IMR-90 (cell line): ENCODE data around the gene SHROOM4. TPM values are rescaled to one million over a fixed set of nuclear protein-coding genes. Genes with fewer than 3 reads are reported as not detected.

ENCODE experiments used
- ATAC-seq: fragments of 200-7000 bp; cut with Tn5 transposase; 2 replicates; pipeline ENCODE4 v1.9.1; 2020; ENCODE audit warnings: low read depth, mild to moderate bottlenecking, moderate library complexity
- BruUV-seq: library from RNA; stranded (reverse); fragments of 400-500 nt; replicated peaks from 2 replicates; lab custom pipeline; 2021; lab: Mats Ljungman, UMichigan
- CTCF ChIA-PET: fragments of 300-600 bp; formaldehyde crosslinking; extraction: SDS; loops from one replicate; lab custom pipeline; 2021; ENCODE audit warnings: antibody characterized with exemption; lab: Yijun Ruan, JAX
- POLR2A ChIA-PET: fragments of 300-600 bp; sonication (Branson Sonifier 250); formaldehyde crosslinking; loops from one replicate; lab custom pipeline; 2022; ENCODE audit warnings: antibody characterized with exemption; ENCODE audit not compliant: unreplicated experiment; lab: Charles Lee
- DNase-seq: peaks from one replicate; pipeline ENCODE4 v3.0.0; 2013
- H2AFZ ChIP-seq: replicated peaks from 2 replicates; pipeline ENCODE3; 2013; ENCODE audit warnings: low read length, mild to moderate bottlenecking; ENCODE audit not compliant: poor library complexity
- H2AK5ac ChIP-seq: 2 replicates; pipeline ENCODE4 v1.6.1; 2013; ENCODE audit warnings: low read depth, low read length, inconsistent platforms
- H2AK9ac ChIP-seq: replicated peaks from 2 replicates; pipeline ENCODE3; 2013; ENCODE audit warnings: mild to moderate bottlenecking, low read depth, low read length, moderate library complexity; ENCODE audit not compliant: poor library complexity
- H2BK120ac ChIP-seq: 2 replicates; pipeline ENCODE4 v1.6.1; 2013; ENCODE audit warnings: low read depth, low read length, inconsistent platforms
- H2BK15ac ChIP-seq: 3 replicates; pipeline ENCODE4 v1.6.1; 2013; ENCODE audit warnings: low read depth, low read length, inconsistent platforms
- H2BK20ac ChIP-seq: 2 replicates; pipeline ENCODE4 v1.6.1; 2013; ENCODE audit warnings: low read depth, mild to moderate bottlenecking, inconsistent platforms, low read length, moderate library complexity
- H2BK5ac ChIP-seq: 2 replicates; pipeline ENCODE4 v1.6.1; 2013; ENCODE audit warnings: mild to moderate bottlenecking, low read depth, low read length, inconsistent platforms; ENCODE audit not compliant: poor library complexity, severe bottlenecking
- H3K14ac ChIP-seq: replicated peaks from 2 replicates; pipeline ENCODE4 v1.6.1; 2013; ENCODE audit warnings: low read depth, low read length, inconsistent platforms
- H3K18ac ChIP-seq: 2 replicates; pipeline ENCODE4 v1.6.1; 2013; ENCODE audit warnings: low read depth, low read length, control low read depth
- H3K23ac ChIP-seq: 2 replicates; pipeline ENCODE4 v1.6.1; 2013; ENCODE audit warnings: low read depth, low read length, inconsistent platforms
- H3K27ac ChIP-seq: 2 replicates; pipeline ENCODE4 v1.5.1; 2013; ENCODE audit warnings: mild to moderate bottlenecking, control low read depth, low read length; ENCODE audit not compliant: insufficient read depth
- H3K27me3 ChIP-seq: 2 replicates; pipeline ENCODE4 v1.6.1; 2013; ENCODE audit warnings: low read length; ENCODE audit not compliant: control insufficient read depth, insufficient read depth
- H3K36me3 ChIP-seq: 2 replicates; pipeline ENCODE4 v1.6.1; 2013; ENCODE audit warnings: low read length, mixed read lengths; ENCODE audit not compliant: control insufficient read depth, insufficient read depth
- H3K4ac ChIP-seq: 2 replicates; pipeline ENCODE4 v1.6.1; 2013; ENCODE audit warnings: low read depth, low read length, inconsistent platforms
- H3K4me1 ChIP-seq: 2 replicates; pipeline ENCODE4 v1.6.1; 2013; ENCODE audit warnings: low read length, mixed read lengths; ENCODE audit not compliant: control insufficient read depth, insufficient read depth
- H3K4me2 ChIP-seq: 2 replicates; pipeline ENCODE4 v1.6.1; 2013; ENCODE audit warnings: low read depth, mild to moderate bottlenecking, control low read depth, low read length, moderate library complexity
- H3K4me3 ChIP-seq: 2 replicates; pipeline ENCODE4 v1.5.1; 2013; ENCODE audit warnings: low read depth, mild to moderate bottlenecking, control low read depth, low read length, moderate library complexity; ENCODE audit not compliant: insufficient read depth
- H3K56ac ChIP-seq: 2 replicates; pipeline ENCODE4 v1.6.1; 2013; ENCODE audit warnings: low read length, inconsistent platforms; ENCODE audit not compliant: insufficient read depth; ENCODE audit errors: extremely low read depth
- H3K79me1 ChIP-seq, 2 experiments: 2 replicates each; pipeline ENCODE4 v1.6.1; 2013; ENCODE audit warnings: low read length in 2 of 2, inconsistent platforms in 1 of 2, low read depth in 1 of 2
- H3K9ac ChIP-seq: 2 replicates; pipeline ENCODE4 v1.6.1; 2013; ENCODE audit warnings: low read depth, low read length, control low read depth
- H3K9me1 ChIP-seq: 2 replicates; pipeline ENCODE4 v1.6.1; 2013; ENCODE audit warnings: low read length, inconsistent platforms; ENCODE audit not compliant: insufficient read depth
- H3K9me3 ChIP-seq: 2 replicates; pipeline ENCODE4 v1.6.1; 2013; ENCODE audit warnings: low read length; ENCODE audit not compliant: control insufficient read depth, insufficient read depth
- H4K20me1 ChIP-seq: 2 replicates; pipeline ENCODE4 v1.6.1; 2013; ENCODE audit warnings: low read length, inconsistent platforms; ENCODE audit not compliant: insufficient read depth
- H4K5ac ChIP-seq: 2 replicates; pipeline ENCODE4 v1.6.1; 2013; ENCODE audit warnings: mild to moderate bottlenecking, low read depth, low read length, control low read depth
- H4K8ac ChIP-seq, 2 experiments: 2 replicates each; pipeline ENCODE4 v1.6.1; 2013; ENCODE audit warnings: low read depth in 2 of 2, low read length in 2 of 2, control low read depth in 1 of 2, inconsistent platforms in 1 of 2
- H4K91ac ChIP-seq: 2 replicates; pipeline ENCODE4 v1.6.1; 2013; ENCODE audit warnings: low read depth, low read length, inconsistent platforms; ENCODE audit not compliant: insufficient read depth
- CEBPB ChIP-seq: IDR thresholded peaks from 2 replicates; pipeline ENCODE4 v1.6.1; 2012; ENCODE audit warnings: low read depth, low read length, improper control_type of control experiment
- POLR2A ChIP-seq: IDR thresholded peaks from 2 replicates; pipeline ENCODE4 v1.6.1; 2012; ENCODE audit warnings: mild to moderate bottlenecking, low read depth, low read length
- RCOR1 ChIP-seq: IDR thresholded peaks from 2 replicates; pipeline ENCODE4 v1.6.1; 2012; ENCODE audit warnings: mild to moderate bottlenecking, low read length, improper control_type of control experiment; ENCODE audit not compliant: insufficient replicate concordance
- RFX5 ChIP-seq: IDR thresholded peaks from 2 replicates; pipeline ENCODE4 v1.8.0; 2012; ENCODE audit warnings: low read depth, mild to moderate bottlenecking, low read length, moderate library complexity
- SMC3 ChIP-seq: fragments of 150-350 bp; IDR thresholded peaks from 2 replicates; pipeline ENCODE4 v1.6.1; 2016; ENCODE audit warnings: low read depth, mild to moderate bottlenecking, antibody characterized with exemption, low read length, moderate library complexity
- WGBS, 2 experiments: methylation state at CpG; one replicate each; pipeline versions ENCODE4 v1.1.5 to v1.1.7; 2013; ENCODE audit warnings: missing lambda C conversion rate in 2 of 2; ENCODE audit not compliant: insufficient read length in 1 of 2; ENCODE audit errors: extremely low coverage in 2 of 2; 5-methylcytosine and 5-hydroxymethylcytosine counted together
- dilution Hi-C: fragments of 300-500 bp; cut with HindIII; formaldehyde crosslinking; loops from one replicate; pipeline ENCODE4 v1.14.3; 2018; ENCODE audit warnings: low sequenced_read_pairs; ENCODE audit not compliant: unreplicated experiment
- in situ Hi-C: fragments of 300-500 bp; cut with MboI; formaldehyde crosslinking; loops from 3 replicates; pipeline ENCODE4 v1.14.3; 2019; ENCODE audit warnings: low sequenced_read_pairs, inconsistent platforms, mixed read lengths
- intact Hi-C: fragments of 100-400 bp; cut with micrococcal nuclease; formaldehyde crosslinking; loops from 2 replicates; pipeline ENCODE4 v1.10.0; 2022
- polyA plus RNA-seq, 3 experiments: library from polyadenylated mRNA; depleted of rRNA; stranded (reverse); fragments of >200 nt; gene quantifications; 2 replicates each; pipeline ENCODE4 v1.2.3, GENCODE V29; 2012; ENCODE audit warnings: low replicate concordance in 1 of 3
- total RNA-seq: library from RNA; depleted of rRNA; stranded (reverse); fragments of >200 nt; gene quantifications from 2 replicates; pipeline ENCODE4 v1.2.3, GENCODE V29; 2012

Gene SHROOM4
- total and polyA plus RNA-seq, 2 of the 4 experiments (the other 2 are of a cell fraction): 1.0 to 2.2 TPM

GRCh38 chrX:50853399-50853798, 39.4 kb upstream of the SHROOM4 start:
- no peak overlapping the region for H3K18ac ChIP-seq
- in situ Hi-C loops: no loop called here
- dilution Hi-C loops: no loop called here
- no peaks in the 10 kb centered on the region for H3K79me1 ChIP-seq
- intact Hi-C loops: no loop called here
- H2BK15ac ChIP-seq: no peak overlapping the region
- ATAC-seq: no peak
- no peak overlapping the region for H4K91ac ChIP-seq
- H3K9ac ChIP-seq: no peak overlapping the region
- H3K36me3 ChIP-seq: no peaks in the 10 kb centered on the region
- CTCF ChIA-PET: no interaction called here
- BruUV-seq: no TSS peak
- H2BK120ac ChIP-seq: no peak overlapping the region
- no peaks in the 10 kb centered on the region for H3K9me1 ChIP-seq
- H3K9me3 ChIP-seq: no peaks in the 10 kb centered on the region
- H2AFZ ChIP-seq: no peak overlapping the region
- no peak overlapping the region for H3K27ac ChIP-seq
- no peak overlapping the region for H4K5ac ChIP-seq
- TF ChIP-seq RFX5 (no peak), RCOR1 (no peak), SMC3 (no peak), CEBPB (no peak), POLR2A (no peak)
- WGBS, 2 experiments: 0% methylated on average over 1 of the region's 1 CpG; no CpG with 5 or more reads in 1 of the 2 experiments
- H3K4me1 ChIP-seq: no peaks in the 10 kb centered on the region
- H3K4me2 ChIP-seq: no peak overlapping the region
- H2AK5ac ChIP-seq: no peak overlapping the region
- H3K56ac ChIP-seq: no peak overlapping the region
- H4K20me1 ChIP-seq: no peaks in the 10 kb centered on the region
- H3K14ac ChIP-seq: no peak overlapping the region
- no peak overlapping the region for H4K8ac ChIP-seq
- no peak overlapping the region for H2BK20ac ChIP-seq
- POLR2A ChIA-PET: no interaction called here
- no peak overlapping the region for H3K4ac ChIP-seq
- no peaks in the 10 kb centered on the region for H3K27me3 ChIP-seq
- no peak overlapping the region for H2AK9ac ChIP-seq
- H2BK5ac ChIP-seq: no peak overlapping the region
- no peak overlapping the region for H3K4me3 ChIP-seq
- H3K23ac ChIP-seq: no peak overlapping the region
- DNase-seq: no peak
